MCF 10A (cell line): Measurements from ENCODE around the gene IL17D. TPM values are rescaled to one million over a fixed set of nuclear protein-coding genes. Genes with fewer than 3 reads are reported as not detected.

ENCODE experiments used
- BruUV-seq: library from RNA; stranded (reverse); fragments of 400-500 nt; replicated peaks from 2 replicates; lab custom pipeline; 2021; lab: Mats Ljungman, UMichigan
- CTCF ChIA-PET: fragments of 300-600 bp; sonication (Branson Sonifier 250); formaldehyde crosslinking; extraction: SDS; loops from one replicate; lab custom pipeline; 2021; ENCODE audit warnings: antibody characterized with exemption, inconsistent platforms; lab: Yijun Ruan, JAX
- POLR2A ChIA-PET: fragments of 300-600, 350-650 bp; sonication (Branson Sonifier 250); formaldehyde crosslinking; extraction: SDS; loops from one replicate; lab custom pipeline; 2020; ENCODE audit warnings: antibody characterized with exemption, inconsistent platforms; lab: Yijun Ruan, JAX
- DNase-seq: peaks from one replicate; pipeline ENCODE4 v3.0.0-alpha.2; 2018; ENCODE audit not compliant: unreplicated experiment
- H3K27ac Mint-ChIP-seq: one replicate; pipeline ENCODE4 v1.8.0; 2022; ENCODE audit warnings: mild to moderate bottlenecking, low read depth, mixed read lengths; ENCODE audit not compliant: unreplicated experiment
- H3K27me3 Mint-ChIP-seq: one replicate; pipeline ENCODE4 v1.8.0; 2022; ENCODE audit warnings: mixed read lengths; ENCODE audit not compliant: insufficient read depth, unreplicated experiment
- H3K36me3 Mint-ChIP-seq: one replicate; pipeline ENCODE4 v1.8.0; 2022; ENCODE audit warnings: mild to moderate bottlenecking, moderate library complexity, mixed read lengths; ENCODE audit not compliant: insufficient read depth, unreplicated experiment
- H3K4me1 Mint-ChIP-seq: one replicate; pipeline ENCODE4 v1.8.0; 2022; ENCODE audit warnings: mixed read lengths; ENCODE audit not compliant: insufficient read depth, unreplicated experiment
- H3K4me3 Mint-ChIP-seq: one replicate; pipeline ENCODE4 v1.8.0; 2022; ENCODE audit warnings: mild to moderate bottlenecking, moderate library complexity, mixed read lengths; ENCODE audit not compliant: unreplicated experiment
- H3K9me3 Mint-ChIP-seq: one replicate; pipeline ENCODE4 v1.8.0; 2022; ENCODE audit warnings: mixed read lengths; ENCODE audit not compliant: unreplicated experiment
- intact Hi-C: fragments of 100-400 bp; cut with micrococcal nuclease; formaldehyde crosslinking; loops from 2 replicates; pipeline ENCODE4 v1.14.1; 2022
- total RNA-seq: library from RNA; stranded (reverse); gene quantifications from 2 replicates; pipeline ENCODE4 v1.2.3, GENCODE V29; 2022
- TF ChIP-seq, protein P1 (sequence below): fragments of 200-600 bp; IDR thresholded peaks from one replicate; pipeline ENCODE4 v1.8.0; 2022; ENCODE audit warnings: antibody characterized with exemption, mild to moderate bottlenecking; ENCODE audit not compliant: unreplicated experiment

IL17D gene
- total RNA-seq, 1 experiment from 2014 or later, result 0.54 TPM

DNA sequence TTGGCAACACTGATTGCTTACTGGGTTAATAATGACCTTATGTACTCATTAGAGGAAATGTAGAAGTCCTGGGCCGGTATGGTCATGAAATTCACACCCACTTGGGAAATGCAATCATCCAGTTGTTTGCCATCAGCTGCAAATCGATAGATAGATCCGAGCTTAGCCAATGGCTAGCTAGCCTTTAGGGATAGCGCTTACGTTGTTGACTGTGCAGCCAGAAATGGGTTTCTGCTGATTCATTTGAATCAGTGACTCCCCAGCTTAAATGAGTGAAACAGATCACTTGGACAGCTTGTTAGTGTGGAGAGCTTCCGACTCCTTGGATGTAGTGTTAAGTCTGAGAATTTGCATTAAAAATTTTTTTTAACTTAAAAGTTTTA lies 11.8 kb downstream of the IL17D start:
- intact Hi-C loops, result no loop called here
- Mint-ChIP-seq H3K27ac (no peak overlapping the region), H3K27me3 (no peaks in the 10 kb centered on the region), H3K4me1 (peaks cover 14% of the 10 kb centered on the region), H3K4me3 (no peak overlapping the region), H3K9me3 (no peaks in the 10 kb centered on the region), H3K36me3 (no peaks in the 10 kb centered on the region)
- TF ChIP-seq, protein P1, sequence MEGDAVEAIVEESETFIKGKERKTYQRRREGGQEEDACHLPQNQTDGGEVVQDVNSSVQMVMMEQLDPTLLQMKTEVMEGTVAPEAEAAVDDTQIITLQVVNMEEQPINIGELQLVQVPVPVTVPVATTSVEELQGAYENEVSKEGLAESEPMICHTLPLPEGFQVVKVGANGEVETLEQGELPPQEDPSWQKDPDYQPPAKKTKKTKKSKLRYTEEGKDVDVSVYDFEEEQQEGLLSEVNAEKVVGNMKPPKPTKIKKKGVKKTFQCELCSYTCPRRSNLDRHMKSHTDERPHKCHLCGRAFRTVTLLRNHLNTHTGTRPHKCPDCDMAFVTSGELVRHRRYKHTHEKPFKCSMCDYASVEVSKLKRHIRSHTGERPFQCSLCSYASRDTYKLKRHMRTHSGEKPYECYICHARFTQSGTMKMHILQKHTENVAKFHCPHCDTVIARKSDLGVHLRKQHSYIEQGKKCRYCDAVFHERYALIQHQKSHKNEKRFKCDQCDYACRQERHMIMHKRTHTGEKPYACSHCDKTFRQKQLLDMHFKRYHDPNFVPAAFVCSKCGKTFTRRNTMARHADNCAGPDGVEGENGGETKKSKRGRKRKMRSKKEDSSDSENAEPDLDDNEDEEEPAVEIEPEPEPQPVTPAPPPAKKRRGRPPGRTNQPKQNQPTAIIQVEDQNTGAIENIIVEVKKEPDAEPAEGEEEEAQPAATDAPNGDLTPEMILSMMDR, result no peak
- no TSS peak for BruUV-seq
- DNase-seq, result no peak
- ChIA-PET CTCF (interaction anchor here (0.5 to 7.1 kb wide), 7 partner anchors 14 to 223 kb away, joined by 3 to 60 read pairs (median 3); no protein-coding TSS in a partner anchor), POLR2A (interaction anchor here (0.7 kb wide), 1 partner anchor 100 kb away, joined by 3 read pairs; no protein-coding TSS in a partner anchor)

DNA sequence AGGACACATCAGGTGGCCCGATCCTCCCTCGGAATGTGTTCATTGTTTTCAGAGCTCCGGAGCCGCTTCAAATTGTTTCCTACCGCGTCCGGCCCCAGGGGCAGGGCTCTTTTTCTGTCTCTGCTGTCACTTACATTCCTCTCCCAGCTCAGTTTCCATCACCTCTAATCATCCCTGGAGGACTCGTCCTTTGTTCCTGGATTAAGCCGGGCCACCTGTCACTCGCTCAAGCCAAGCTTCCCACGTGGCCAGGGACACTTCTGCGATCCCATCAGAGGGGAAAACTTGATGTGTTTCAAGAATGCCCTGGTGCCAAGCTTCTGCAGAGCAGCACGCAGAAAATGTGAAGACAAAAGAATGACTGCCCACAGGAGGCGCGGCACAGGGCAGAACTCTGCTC lies 13.5 kb downstream of the IL17D start:
- Mint-ChIP-seq H3K27ac (no peak overlapping the region), H3K27me3 (no peaks in the 10 kb centered on the region), H3K36me3 (no peaks in the 10 kb centered on the region), H3K9me3 (no peaks in the 10 kb centered on the region), H3K4me3 (no peak overlapping the region), H3K4me1 (peaks cover 14% of the 10 kb centered on the region)
- intact Hi-C loops, result no loop called here
- ChIA-PET CTCF (interaction anchor here (1.2 kb wide), 1 partner anchor 212 kb away, joined by 3 read pairs; no protein-coding TSS in a partner anchor), POLR2A (interaction anchor here (1.1 kb wide), 1 partner anchor 8 kb away, joined by 3 read pairs; no protein-coding TSS in a partner anchor)
- DNase-seq, result no peak
- TF ChIP-seq, protein P1, result no peak
- BruUV-seq, result no TSS peak

GRCh38 chr13:20717581-20718542 lies 14.4 kb downstream of the IL17D start:
- Mint-ChIP-seq H3K4me1 (peaks cover 8% of the 10 kb centered on the region), H3K36me3 (no peaks in the 10 kb centered on the region), H3K27me3 (no peaks in the 10 kb centered on the region), H3K4me3 (no peak overlapping the region), H3K27ac (no peak overlapping the region), H3K9me3 (no peaks in the 10 kb centered on the region)
- ChIA-PET CTCF (interaction anchor here (0.7 kb wide), 1 partner anchor 77 kb away, joined by 3 read pairs; no protein-coding TSS in a partner anchor), POLR2A (no interaction called here)
- TF ChIP-seq, protein P1, result no peak
- intact Hi-C loops, result no loop called here
- no TSS peak for BruUV-seq
- no peak for DNase-seq

DNA sequence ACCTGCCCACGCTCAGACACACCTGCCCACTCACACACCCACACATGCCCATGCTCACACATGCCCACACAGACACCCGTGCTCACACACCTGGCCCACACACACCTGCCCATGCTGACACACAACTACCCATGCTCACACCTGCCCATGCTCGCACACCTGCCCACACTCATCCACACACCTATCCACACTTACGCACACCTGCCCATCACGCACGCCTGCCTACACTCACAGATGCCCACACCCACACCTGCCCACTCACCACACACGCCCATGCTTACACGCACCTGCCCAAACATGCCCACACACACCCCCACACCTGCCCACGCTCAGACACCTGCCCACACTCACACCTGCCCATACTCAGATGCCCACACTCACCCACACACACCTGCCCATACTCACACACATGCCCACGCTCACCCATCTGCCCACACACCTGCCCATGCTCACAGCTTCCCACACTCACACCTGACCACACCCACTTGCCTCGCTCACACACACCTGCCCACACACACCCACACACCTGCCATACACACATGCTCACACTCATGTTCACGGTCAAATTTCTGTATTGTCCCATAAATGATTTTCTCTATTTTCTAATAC lies 15.6 kb downstream of the IL17D start:
- no peak for DNase-seq
- no peaks in the 10 kb centered on the region for H3K27me3 Mint-ChIP-seq
- TF ChIP-seq, protein P1, result no peak
- ChIA-PET CTCF (no interaction called here), POLR2A (no interaction called here)
- H3K9me3 Mint-ChIP-seq, result no peaks in the 10 kb centered on the region
- no peaks in the 10 kb centered on the region for H3K4me1 Mint-ChIP-seq
- intact Hi-C loops, result no loop called here
- H3K27ac Mint-ChIP-seq, result no peak overlapping the region
- H3K36me3 Mint-ChIP-seq, result no peaks in the 10 kb centered on the region
- H3K4me3 Mint-ChIP-seq, result no peak overlapping the region
- no TSS peak for BruUV-seq
